Panc1 (cell line): ENCODE data around the gene PLXNA2.

ENCODE experiments used
- POLR2AphosphoS5 ChIP-seq: IDR thresholded peaks from 2 replicates; pipeline ENCODE4 v1.6.1; 2012; ENCODE audit warnings: mild to moderate bottlenecking, low read depth, low read length, moderate library complexity
- SIN3A ChIP-seq: IDR thresholded peaks from 2 replicates; pipeline ENCODE4 v1.6.1; 2012; ENCODE audit warnings: low read depth, mild to moderate bottlenecking, low read length, moderate library complexity, borderline replicate concordance; ENCODE audit not compliant: insufficient read depth
- TCF7L2 ChIP-seq: IDR thresholded peaks from 2 replicates; pipeline ENCODE4 v1.6.1; 2011; ENCODE audit warnings: mild to moderate bottlenecking, low read depth, low read length, inconsistent platforms
- TF ChIP-seq, protein P1 (sequence below): fragments of 450-650 bp; IDR thresholded peaks from 2 replicates; pipeline ENCODE4 v1.5.1; 2017; ENCODE audit warnings: mild to moderate bottlenecking

DNA sequence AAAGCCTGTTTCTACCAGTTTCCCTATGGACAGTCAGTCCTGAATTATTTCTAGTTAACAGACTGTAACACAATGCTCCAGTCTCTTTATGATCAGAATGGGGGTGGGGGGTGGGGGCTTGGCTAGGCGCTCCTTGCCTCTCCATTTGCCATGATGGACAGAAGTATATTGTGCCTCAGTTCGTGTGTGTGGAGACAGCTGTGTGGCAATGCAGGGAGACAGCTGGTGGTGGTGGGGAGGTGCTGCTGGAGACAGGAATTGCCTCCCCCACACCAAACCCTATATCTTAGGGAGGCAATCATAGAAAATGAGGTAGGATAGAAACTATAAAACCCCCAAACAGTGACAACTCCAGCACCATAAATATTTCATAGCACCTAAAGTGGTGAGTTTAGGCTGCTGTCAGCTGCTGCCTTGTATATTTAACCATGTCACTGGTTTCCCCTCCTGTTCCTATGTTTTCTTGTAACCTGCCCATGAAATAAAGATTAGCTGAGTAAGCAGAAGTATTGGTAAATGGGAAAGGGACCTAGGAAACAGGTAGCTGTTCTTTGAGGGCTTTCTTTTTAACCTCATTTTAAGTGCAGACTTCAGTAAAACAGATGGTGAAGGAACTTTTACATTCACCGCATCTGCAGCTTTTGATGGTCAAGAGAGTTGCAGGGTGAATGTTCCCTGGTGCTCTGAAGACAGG lies 3.4 kb downstream of the PLXNA2 start:
- TF ChIP-seq TCF7L2, result no peak
- no peak for TF ChIP-seq POLR2AphosphoS5
- TF ChIP-seq SIN3A, result no peak
- TF ChIP-seq, protein P1, sequence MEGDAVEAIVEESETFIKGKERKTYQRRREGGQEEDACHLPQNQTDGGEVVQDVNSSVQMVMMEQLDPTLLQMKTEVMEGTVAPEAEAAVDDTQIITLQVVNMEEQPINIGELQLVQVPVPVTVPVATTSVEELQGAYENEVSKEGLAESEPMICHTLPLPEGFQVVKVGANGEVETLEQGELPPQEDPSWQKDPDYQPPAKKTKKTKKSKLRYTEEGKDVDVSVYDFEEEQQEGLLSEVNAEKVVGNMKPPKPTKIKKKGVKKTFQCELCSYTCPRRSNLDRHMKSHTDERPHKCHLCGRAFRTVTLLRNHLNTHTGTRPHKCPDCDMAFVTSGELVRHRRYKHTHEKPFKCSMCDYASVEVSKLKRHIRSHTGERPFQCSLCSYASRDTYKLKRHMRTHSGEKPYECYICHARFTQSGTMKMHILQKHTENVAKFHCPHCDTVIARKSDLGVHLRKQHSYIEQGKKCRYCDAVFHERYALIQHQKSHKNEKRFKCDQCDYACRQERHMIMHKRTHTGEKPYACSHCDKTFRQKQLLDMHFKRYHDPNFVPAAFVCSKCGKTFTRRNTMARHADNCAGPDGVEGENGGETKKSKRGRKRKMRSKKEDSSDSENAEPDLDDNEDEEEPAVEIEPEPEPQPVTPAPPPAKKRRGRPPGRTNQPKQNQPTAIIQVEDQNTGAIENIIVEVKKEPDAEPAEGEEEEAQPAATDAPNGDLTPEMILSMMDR, result no peak
